Neuronal stem cell (in vitro differentiated cells): Measurements from ENCODE around the gene MB21D2.

Experiments
- DNase-seq: peaks from one replicate; pipeline ENCODE4 v3.0.0-alpha.2; 2013; ENCODE audit warnings: low spot score
- H2AFZ ChIP-seq: one replicate; pipeline ENCODE4 v1.6.1; 2013; ENCODE audit warnings: mild to moderate bottlenecking, low read length, inconsistent platforms
- H2AK5ac ChIP-seq: 2 replicates; pipeline ENCODE4 v1.6.1; 2013; ENCODE audit warnings: low read depth, mild to moderate bottlenecking, inconsistent platforms, low read length, moderate library complexity, mixed read lengths
- H2BK120ac ChIP-seq: 2 replicates; pipeline ENCODE4 v1.6.1; 2013; ENCODE audit warnings: low read depth, mild to moderate bottlenecking, inconsistent platforms, low read length, moderate library complexity, mixed read lengths
- H2BK12ac ChIP-seq: one replicate; pipeline ENCODE4 v1.6.1; 2013; ENCODE audit warnings: low read length, inconsistent platforms
- H2BK15ac ChIP-seq: 2 replicates; pipeline ENCODE4 v1.6.1; 2013; ENCODE audit warnings: mild to moderate bottlenecking, low read length, inconsistent platforms, mixed read lengths
- H2BK5ac ChIP-seq: one replicate; pipeline ENCODE4 v1.6.1; 2013; ENCODE audit warnings: inconsistent platforms, mild to moderate bottlenecking, low read length, moderate library complexity
- H3K14ac ChIP-seq: one replicate; pipeline ENCODE4 v1.6.1; 2013; ENCODE audit warnings: low read length, inconsistent platforms
- H3K18ac ChIP-seq: 2 replicates; pipeline ENCODE4 v1.6.1; 2013; ENCODE audit warnings: low read length, inconsistent platforms
- H3K23ac ChIP-seq: 2 replicates; pipeline ENCODE4 v1.6.1; 2013; ENCODE audit warnings: low read depth, mild to moderate bottlenecking, mixed read lengths, low read length, inconsistent platforms; ENCODE audit not compliant: poor library complexity
- H3K27ac ChIP-seq: replicated peaks from 3 replicates; pipeline ENCODE4 v1.5.1; 2013; ENCODE audit warnings: low read length, inconsistent platforms
- H3K27me3 ChIP-seq, 3 experiments: 2 replicates each; pipeline ENCODE4 v1.6.1; 2013; ENCODE audit warnings: low read length in 3 of 3, mild to moderate bottlenecking in 2 of 3, inconsistent platforms in 1 of 3, low read depth in 1 of 3, mixed read lengths in 1 of 3, moderate library complexity in 1 of 3; ENCODE audit not compliant: control insufficient read depth in 3 of 3, insufficient read depth in 3 of 3
- H3K36me3 ChIP-seq, 2 donors: replicated peaks in 1 of 2; 2 replicates each; pipeline ENCODE4 v1.6.1; 2013; ENCODE audit warnings: low read length in 2 of 2; ENCODE audit not compliant: control insufficient read depth in 2 of 2, insufficient read depth in 2 of 2
- H3K4ac ChIP-seq: 2 replicates; pipeline ENCODE4 v1.6.1; 2013; ENCODE audit warnings: inconsistent platforms, mild to moderate bottlenecking, low read length, moderate library complexity
- H3K4me1 ChIP-seq, 2 donors: 1 replicate in 1 of 2; 2 replicates in 1 of 2; pipeline ENCODE4 v1.6.1; 2013; ENCODE audit warnings: low read length in 2 of 2, low read depth in 1 of 2; ENCODE audit not compliant: control insufficient read depth in 2 of 2, insufficient read depth in 1 of 2
- H3K4me2 ChIP-seq: one replicate; pipeline ENCODE4 v1.6.1; 2013; ENCODE audit warnings: mild to moderate bottlenecking, low read length, inconsistent platforms; ENCODE audit not compliant: insufficient read depth, poor library complexity, severe bottlenecking
- H3K4me3 ChIP-seq, 2 donors: 2 replicates each; pipeline ENCODE4 v1.5.1; 2013; ENCODE audit warnings: low read length in 2 of 2, mild to moderate bottlenecking in 2 of 2, inconsistent platforms in 1 of 2, moderate library complexity in 1 of 2
- H3K79me1 ChIP-seq: one replicate; pipeline ENCODE4 v1.6.1; 2013; ENCODE audit warnings: low read depth, mild to moderate bottlenecking, inconsistent platforms, low read length, moderate library complexity
- H3K9ac ChIP-seq: one replicate; pipeline ENCODE4 v1.6.1; 2013; ENCODE audit warnings: mild to moderate bottlenecking, low read depth, low read length, inconsistent platforms; ENCODE audit not compliant: poor library complexity
- H3K9me3 ChIP-seq, 2 donors: replicated peaks in 1 of 2; 2 replicates each; pipeline versions ENCODE3 to v1.6.1; 2013; ENCODE audit warnings: low read length in 2 of 2, mild to moderate bottlenecking in 2 of 2, inconsistent platforms in 1 of 2, low read depth in 1 of 2, mixed read lengths in 1 of 2, moderate library complexity in 1 of 2; ENCODE audit not compliant: control insufficient read depth in 2 of 2, insufficient read depth in 1 of 2
- H4K8ac ChIP-seq: one replicate; pipeline ENCODE4 v1.6.1; 2013; ENCODE audit warnings: low read depth, mild to moderate bottlenecking, inconsistent platforms, low read length, moderate library complexity
- H4K91ac ChIP-seq: one replicate; pipeline ENCODE4 v1.6.1; 2013; ENCODE audit warnings: low read length, low read depth, mild to moderate bottlenecking, inconsistent platforms; ENCODE audit not compliant: poor library complexity
- WGBS, 2 donors: extraction: QIAGEN DNeasy Blood & Tissue Kit; methylation state at CpG; one replicate each; pipeline ENCODE4 v1.1.7; 2013; ENCODE audit warnings: missing lambda C conversion rate in 2 of 2, mixed read lengths in 1 of 2; ENCODE audit not compliant: insufficient read length in 2 of 2, insufficient replicate concordance in 1 of 2; ENCODE audit errors: extremely low coverage in 2 of 2; 5-methylcytosine and 5-hydroxymethylcytosine counted together

Gene MB21D2

DNA sequence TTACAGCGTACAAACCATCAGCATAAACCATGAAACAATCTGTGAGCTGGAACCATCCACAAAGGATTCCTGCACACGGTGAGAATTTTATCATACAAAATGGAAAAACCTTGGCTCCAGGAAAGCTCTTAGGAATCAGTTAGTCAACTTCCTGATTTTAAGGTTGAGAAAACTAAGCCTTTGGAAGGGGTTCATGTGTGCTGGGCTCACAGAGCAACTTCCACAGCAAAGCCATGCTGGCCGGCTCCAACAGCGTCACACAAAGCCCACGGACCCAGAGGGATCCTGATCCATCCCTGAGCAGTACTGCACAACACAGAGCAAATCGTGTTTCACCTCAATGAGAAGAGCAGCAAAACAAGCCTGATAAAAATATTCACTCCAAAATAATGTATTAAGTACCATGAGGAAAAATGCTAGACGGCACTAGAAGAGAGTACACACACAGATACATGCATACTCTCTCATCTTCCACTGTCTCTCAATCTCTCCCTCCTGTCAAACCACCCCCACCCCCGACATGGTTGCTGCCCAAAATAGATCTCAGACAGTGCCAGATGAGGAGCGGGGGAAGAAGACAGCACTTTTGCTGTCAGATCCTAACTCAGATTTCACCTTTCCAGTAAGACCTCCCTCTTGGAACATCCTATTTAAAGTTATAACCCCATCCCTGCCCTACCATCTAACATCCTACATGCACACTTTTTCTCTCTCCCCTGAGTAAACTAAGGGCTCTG, 58.6 kb downstream of the MB21D2 start:
- H3K27ac ChIP-seq, result no peak overlapping the region
- no peak overlapping the region for H4K8ac ChIP-seq
- no peaks in the 10 kb centered on the region for H3K79me1 ChIP-seq
- no peak overlapping the region for H3K4me3 ChIP-seq
- H2BK5ac ChIP-seq, result no peak overlapping the region
- no peak overlapping the region for H3K23ac ChIP-seq
- no peak overlapping the region for H4K91ac ChIP-seq
- no peaks in the 10 kb centered on the region for H3K4me1 ChIP-seq
- no peaks in the 10 kb centered on the region for H3K27me3 ChIP-seq
- no peak overlapping the region for H2BK120ac ChIP-seq
- H3K4me2 ChIP-seq, result no peak overlapping the region
- H3K9ac ChIP-seq, result no peak overlapping the region
- no peak overlapping the region for H2BK12ac ChIP-seq
- H3K4ac ChIP-seq, result no peak overlapping the region
- no peak overlapping the region for H3K18ac ChIP-seq
- no peak overlapping the region for H2AFZ ChIP-seq
- no peak overlapping the region for H2BK15ac ChIP-seq
- no CpG with 5 or more reads among the region's 9 CpGs for WGBS, 2 donors
- H2AK5ac ChIP-seq, result no peak overlapping the region
- H3K14ac ChIP-seq, result no peak overlapping the region
- no peaks in the 10 kb centered on the region for H3K36me3 ChIP-seq
- DNase-seq, result no peak
- peaks cover 0 to 7% of the 10 kb centered on the region in 2 donors for H3K9me3 ChIP-seq

GRCh38 chr3:192857260-192857661, 60.4 kb downstream of the MB21D2 start:
- Histone ChIP-seq H3K9ac (no peak overlapping the region), H3K36me3 (no peaks in the 10 kb centered on the region), H2BK12ac (no peak overlapping the region), H3K27ac (no peak overlapping the region), H3K4me1 (no peaks in the 10 kb centered on the region), H2BK5ac (no peak overlapping the region), H4K91ac (no peak overlapping the region), H2BK15ac (no peak overlapping the region), H3K18ac (no peak overlapping the region), H3K27me3 (no peaks in the 10 kb centered on the region), H3K23ac (no peak overlapping the region), H3K14ac (no peak overlapping the region), H4K8ac (no peak overlapping the region), H3K4me2 (no peak overlapping the region), H3K9me3 (peaks cover 0 to 7% of the 10 kb centered on the region in 2 donors), H3K79me1 (no peaks in the 10 kb centered on the region), H2AK5ac (no peak overlapping the region), H3K4me3 (no peak overlapping the region), H3K4ac (no peak overlapping the region), H2AFZ (no peak overlapping the region), H2BK120ac (no peak overlapping the region)
- WGBS, 2 donors, result no CpG with 5 or more reads among the region's 7 CpGs
- DNase-seq, result no peak

- H3K4me3 ChIP-seq, result no peak overlapping the region
- H2BK12ac ChIP-seq, result no peak overlapping the region
- H4K8ac ChIP-seq, result no peak overlapping the region
- no peak overlapping the region for H3K27ac ChIP-seq
- H3K27me3 ChIP-seq, result no peaks in the 10 kb centered on the region
- H3K4ac ChIP-seq, result no peak overlapping the region
- no peak overlapping the region for H3K9ac ChIP-seq
- no peak overlapping the region for H3K18ac ChIP-seq
- no peaks in the 10 kb centered on the region for H3K36me3 ChIP-seq
- no peak overlapping the region for H2BK120ac ChIP-seq
- no peak overlapping the region for H4K91ac ChIP-seq
- H2BK15ac ChIP-seq, result no peak overlapping the region
- no peak overlapping the region for H2AFZ ChIP-seq
- H3K9me3 ChIP-seq, result peaks cover 0 to 7% of the 10 kb centered on the region in 2 donors
- H3K79me1 ChIP-seq, result peaks cover under 1% of the 10 kb centered on the region
- no peaks in the 10 kb centered on the region for H3K4me1 ChIP-seq
- H2BK5ac ChIP-seq, result no peak overlapping the region
- whole genome bisulfite sequencing, 2 donors, result no CpG with 5 or more reads among the region's 1 CpG
- DNase-seq, result no peak
- H2AK5ac ChIP-seq, result no peak overlapping the region
- no peak overlapping the region for H3K14ac ChIP-seq
- no peak overlapping the region for H3K23ac ChIP-seq
- no peak overlapping the region for H3K4me2 ChIP-seq
These were observed 62.2 kb downstream of the MB21D2 start for GRCh38 chr3:192855434-192855833.

- DNase-seq, result no peak
- no peaks in the 10 kb centered on the region for H3K27me3 ChIP-seq
- no peaks in the 10 kb centered on the region for H3K4me1 ChIP-seq
- no peak overlapping the region for H4K8ac ChIP-seq
- no peak overlapping the region for H3K27ac ChIP-seq
- peaks cover 1% of the 10 kb centered on the region for H3K79me1 ChIP-seq
- H2BK5ac ChIP-seq, result no peak overlapping the region
- peaks cover 0 to 7% of the 10 kb centered on the region in 2 donors for H3K9me3 ChIP-seq
- no peak overlapping the region for H2BK12ac ChIP-seq
- H3K23ac ChIP-seq, result no peak overlapping the region
- H3K4me3 ChIP-seq, result no peak overlapping the region
- no CpG with 5 or more reads among the region's 5 CpGs for WGBS, 2 donors
- H3K14ac ChIP-seq, result no peak overlapping the region
- no peak overlapping the region for H2AFZ ChIP-seq
- H3K9ac ChIP-seq, result no peak overlapping the region
- no peak overlapping the region for H2AK5ac ChIP-seq
- no peak overlapping the region for H3K18ac ChIP-seq
- H3K4me2 ChIP-seq, result no peak overlapping the region
- H3K4ac ChIP-seq, result no peak overlapping the region
- no peaks in the 10 kb centered on the region for H3K36me3 ChIP-seq
- no peak overlapping the region for H4K91ac ChIP-seq
- no peak overlapping the region for H2BK15ac ChIP-seq
- no peak overlapping the region for H2BK120ac ChIP-seq
These were observed 65.8 kb downstream of the MB21D2 start for GRCh38 chr3:192851821-192852372.
